ENCODE results near the gene PLEKHS1. TPM values are rescaled to one million over a fixed set of nuclear protein-coding genes. Genes with fewer than 3 reads are reported as not detected.

PLEKHS1 gene
- total RNA-seq, 1 experiment from 2014 or later: not detected

GRCh38 chr10:113823389-113823788, 71.9 kb downstream of the PLEKHS1 start:
- DNase-seq (ENCODE audit: low read depth, low spot score): no peak
- Histone ChIP-seq H3K9me2 (ENCODE audit: insufficient read depth) (no peaks in the 10 kb centered on the region), H3K4me1 (ENCODE audit: control insufficient read depth in 1 of 2, insufficient read depth in 2 of 2, low read length in 2 of 2) (no peaks in the 10 kb centered on the region), H3K9ac (ENCODE audit: low read length) (no peak overlapping the region), H3K9me3 (ENCODE audit: control insufficient read depth in 1 of 2, insufficient read depth in 1 of 2, low read depth in 1 of 2, low read length in 2 of 2) (no peaks in the 10 kb centered on the region), H3K79me2 (ENCODE audit: insufficient read depth, low read length) (no peaks in the 10 kb centered on the region), H4K20me1 (ENCODE audit: insufficient read depth) (no peaks in the 10 kb centered on the region), H3K36me3 (ENCODE audit: control insufficient read depth in 1 of 2, insufficient read depth in 2 of 2, low read length in 2 of 2) (no peaks in the 10 kb centered on the region), H3K4me2 (ENCODE audit: low read length) (no peak overlapping the region), H3K27me3 (ENCODE audit: insufficient read depth, low read length) (no peaks in the 10 kb centered on the region), H3K4me3 (replicated peaks in 1 of 2; ENCODE audit: low read depth in 1 of 2, low read length in 2 of 2) (no peak overlapping the region), H3K27ac (ENCODE audit: low read depth, low read length) (no peak overlapping the region), H2AFZ (ENCODE audit: low read depth, low read length, poor library complexity, severe bottlenecking) (no peak overlapping the region)
- no peak for TF ChIP-seq ATF3 (IDR thresholded peaks at IDR 0.05)
- no peak for TF ChIP-seq POLR2A (IDR thresholded peaks at IDR 0.05; ENCODE audit: borderline replicate concordance, extremely low read depth, insufficient read depth, insufficient read length)
- TF ChIP-seq EGR1 (IDR thresholded peaks at IDR 0.05; ENCODE audit: low read depth): no peak
- TF ChIP-seq SIN3A (IDR thresholded peaks at IDR 0.05; ENCODE audit: low read depth): no peak
- POLR2A ChIA-PET: no interaction called here
- CTCF ChIA-PET: no interaction called here
- no peak for ATAC-seq
- RAD21 ChIA-PET (ENCODE audit: low non-redundant PET in 1 of 2, low total read pairs in 2 of 2, uncharacterized antibody in 2 of 2, unreplicated experiment in 2 of 2): no interaction called here
- no TSS peak for BruUV-seq (replicated peaks)
- intact Hi-C loops (cut with micrococcal nuclease): no loop called here

DNA sequence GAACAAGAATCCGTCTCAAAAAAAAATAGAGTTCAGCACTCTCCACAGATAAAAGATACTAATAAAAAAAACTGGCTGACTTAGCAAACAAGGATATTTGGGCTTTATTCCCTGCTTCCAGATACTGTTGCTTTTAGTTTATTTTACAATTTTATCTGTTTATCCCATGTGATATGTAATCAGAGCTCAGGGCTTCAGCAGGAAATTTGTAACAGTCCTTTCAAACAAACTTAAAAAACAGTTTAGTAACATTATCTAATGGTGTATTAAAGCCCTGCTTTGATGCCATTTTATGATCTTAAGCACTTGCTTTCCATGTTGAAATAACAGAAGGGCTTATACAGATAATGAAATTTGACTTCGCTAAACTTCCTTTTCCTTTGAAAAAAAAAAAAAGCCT, 74.3 kb downstream of the PLEKHS1 start:
- Histone ChIP-seq H3K9ac (ENCODE audit: low read length) (no peak overlapping the region), H3K79me2 (ENCODE audit: insufficient read depth, low read length) (no peaks in the 10 kb centered on the region), H3K27ac (ENCODE audit: low read depth, low read length) (no peak overlapping the region), H3K4me3 (replicated peaks in 1 of 2; ENCODE audit: low read depth in 1 of 2, low read length in 2 of 2) (no peak overlapping the region), H3K9me2 (ENCODE audit: insufficient read depth) (no peaks in the 10 kb centered on the region), H2AFZ (ENCODE audit: low read depth, low read length, poor library complexity, severe bottlenecking) (no peak overlapping the region), H3K4me1 (ENCODE audit: control insufficient read depth in 1 of 2, insufficient read depth in 2 of 2, low read length in 2 of 2) (no peaks in the 10 kb centered on the region), H3K4me2 (ENCODE audit: low read length) (no peak overlapping the region), H3K27me3 (ENCODE audit: insufficient read depth, low read length) (no peaks in the 10 kb centered on the region), H3K9me3 (ENCODE audit: control insufficient read depth in 1 of 2, insufficient read depth in 1 of 2, low read depth in 1 of 2, low read length in 2 of 2) (no peaks in the 10 kb centered on the region), H3K36me3 (ENCODE audit: control insufficient read depth in 1 of 2, insufficient read depth in 2 of 2, low read length in 2 of 2) (no peaks in the 10 kb centered on the region), H4K20me1 (ENCODE audit: insufficient read depth) (no peaks in the 10 kb centered on the region)
- DNase-seq (ENCODE audit: low read depth, low spot score) (no peak), ATAC-seq (no peak)
- CTCF ChIA-PET: no interaction called here
- no TSS peak for BruUV-seq (replicated peaks)
- POLR2A ChIA-PET: no interaction called here
- intact Hi-C loops (cut with micrococcal nuclease): no loop called here
- RAD21 ChIA-PET (ENCODE audit: low non-redundant PET in 1 of 2, low total read pairs in 2 of 2, uncharacterized antibody in 2 of 2, unreplicated experiment in 2 of 2): no interaction called here
- no peak for TF ChIP-seq ZBTB33 (IDR thresholded peaks at IDR 0.05; ENCODE audit: extremely low read depth, insufficient replicate concordance, low read length)
- no peak for TF ChIP-seq CEBPB (IDR thresholded peaks at IDR 0.05; ENCODE audit: low read depth)
- no peak for TF ChIP-seq SRF (IDR thresholded peaks at IDR 0.05; ENCODE audit: low read depth)
- TF ChIP-seq, protein P1, sequence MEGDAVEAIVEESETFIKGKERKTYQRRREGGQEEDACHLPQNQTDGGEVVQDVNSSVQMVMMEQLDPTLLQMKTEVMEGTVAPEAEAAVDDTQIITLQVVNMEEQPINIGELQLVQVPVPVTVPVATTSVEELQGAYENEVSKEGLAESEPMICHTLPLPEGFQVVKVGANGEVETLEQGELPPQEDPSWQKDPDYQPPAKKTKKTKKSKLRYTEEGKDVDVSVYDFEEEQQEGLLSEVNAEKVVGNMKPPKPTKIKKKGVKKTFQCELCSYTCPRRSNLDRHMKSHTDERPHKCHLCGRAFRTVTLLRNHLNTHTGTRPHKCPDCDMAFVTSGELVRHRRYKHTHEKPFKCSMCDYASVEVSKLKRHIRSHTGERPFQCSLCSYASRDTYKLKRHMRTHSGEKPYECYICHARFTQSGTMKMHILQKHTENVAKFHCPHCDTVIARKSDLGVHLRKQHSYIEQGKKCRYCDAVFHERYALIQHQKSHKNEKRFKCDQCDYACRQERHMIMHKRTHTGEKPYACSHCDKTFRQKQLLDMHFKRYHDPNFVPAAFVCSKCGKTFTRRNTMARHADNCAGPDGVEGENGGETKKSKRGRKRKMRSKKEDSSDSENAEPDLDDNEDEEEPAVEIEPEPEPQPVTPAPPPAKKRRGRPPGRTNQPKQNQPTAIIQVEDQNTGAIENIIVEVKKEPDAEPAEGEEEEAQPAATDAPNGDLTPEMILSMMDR (IDR thresholded peaks at IDR 0.05 in 2 of 3, conservative IDR thresholded peaks at IDR 0.05 in 1 of 3; ENCODE audit: borderline replicate concordance in 1 of 3, insufficient read depth in 1 of 3, low read depth in 2 of 3, low read length in 2 of 3): no peak
- no peak for TF ChIP-seq CBX3 (IDR thresholded peaks at IDR 0.05; ENCODE audit: low read depth)
- TF ChIP-seq EGR1 (IDR thresholded peaks at IDR 0.05; ENCODE audit: low read depth): no peak
- TF ChIP-seq ATF3 (IDR thresholded peaks at IDR 0.05): no peak
- TF ChIP-seq SIN3A (IDR thresholded peaks at IDR 0.05; ENCODE audit: low read depth): no peak
- no peak for TF ChIP-seq ZFX (IDR thresholded peaks at IDR 0.05)
- TF ChIP-seq RAD21 (IDR thresholded peaks at IDR 0.05; ENCODE audit: low read depth): no peak
- TF ChIP-seq FOSL1 (IDR thresholded peaks at IDR 0.05; ENCODE audit: low read depth): no peak
- TF ChIP-seq MAX (IDR thresholded peaks at IDR 0.05): no peak
- TF ChIP-seq JUND (IDR thresholded peaks at IDR 0.05): no peak
- TF ChIP-seq YY1 (IDR thresholded peaks at IDR 0.05; ENCODE audit: extremely low read depth, insufficient replicate concordance, low read depth, low read length): no peak
- TF ChIP-seq ELF1 (IDR thresholded peaks at IDR 0.05; ENCODE audit: borderline replicate concordance, low read depth): no peak
- no peak for TF ChIP-seq SP1 (IDR thresholded peaks at IDR 0.05; ENCODE audit: low read depth)
- TF ChIP-seq POLR2A (IDR thresholded peaks at IDR 0.05; ENCODE audit: borderline replicate concordance, extremely low read depth, insufficient read depth, insufficient read length): no peak
- no peak for TF ChIP-seq EZH2 (IDR thresholded peaks at IDR 0.05)

Data from HCT116 (cell line).